Heart left ventricle (tissue), 16 donors: ENCODE measurements around the gene PTPRE. TPM values are rescaled to one million over a fixed set of nuclear protein-coding genes. Genes with fewer than 3 reads are reported as not detected.

ENCODE experiments used
- ATAC-seq, 4 donors: fragments of 200-7000 bp; cut with Tn5 transposase; one replicate each; pipeline ENCODE4 v1.9.1; 2020 to 2022; ENCODE audit warnings: moderate library complexity in 4 of 4, mild to moderate bottlenecking in 3 of 4, moderate number of reproducible peaks in 1 of 4
- DNase-seq, 5 donors: peaks; one replicate each; pipeline ENCODE4 v3.0.0-alpha.2; 2020
- H3K27ac ChIP-seq, 12 donors: fragments of 200-600 bp; sonication (generic) in 4 of 12; one replicate each; pipeline versions ENCODE4 v1.5.0 to v1.8.0; 2016 to 2022; ENCODE audit warnings: mild to moderate bottlenecking in 2 of 12
- H3K27me3 ChIP-seq, 9 donors: fragments of 200-600 bp; sonication (generic) in 2 of 9; one replicate each; pipeline versions ENCODE4 v1.5.1 to v1.8.0; 2016 to 2022; ENCODE audit warnings: mild to moderate bottlenecking in 3 of 9
- H3K36me3 ChIP-seq, 9 donors: fragments of 200-600 bp; sonication (generic) in 2 of 9; one replicate each; pipeline versions ENCODE4 v1.5.0 to v1.8.0; 2018 to 2022; ENCODE audit warnings: mild to moderate bottlenecking in 2 of 9
- H3K4me1 ChIP-seq, 12 donors: fragments of 200-600 bp; sonication (generic) in 4 of 12; one replicate each; pipeline versions ENCODE4 v1.5.0 to v1.8.0; 2016 to 2022; ENCODE audit warnings: mild to moderate bottlenecking in 3 of 12
- H3K4me3 ChIP-seq, 12 donors: fragments of 200-600 bp; sonication (generic) in 4 of 12; one replicate each; pipeline versions ENCODE4 v1.5.0 to v1.8.0; 2017 to 2022; ENCODE audit warnings: mild to moderate bottlenecking in 9 of 12, moderate library complexity in 4 of 12
- H3K9me3 ChIP-seq, 12 donors: fragments of 200-600 bp; sonication (generic) in 4 of 12; one replicate each; pipeline versions ENCODE4 v1.5.0 to v1.8.0; 2016 to 2022; ENCODE audit warnings: mild to moderate bottlenecking in 1 of 12
- POLR2A ChIP-seq, 2 donors: fragments of 450-650 bp; IDR thresholded peaks; one replicate each; pipeline ENCODE4 v1.6.1; 2017; ENCODE audit warnings: antibody characterized with exemption in 2 of 2, mild to moderate bottlenecking in 2 of 2, moderate library complexity in 2 of 2
- WGBS, 4 donors: extraction: QIAGEN DNeasy Blood & Tissue Kit in 2 of 4; methylation state at CpG; one replicate each; pipeline versions ENCODE4 v1.1.5 to v1.1.7; 2013 to 2018; 5-methylcytosine and 5-hydroxymethylcytosine counted together
- intact Hi-C, 10 donors: fragments of 100-400 bp; cut with DNase I; formaldehyde crosslinking; loops; one replicate each; pipeline versions ENCODE4 v1.11.1 to v1.14.2; 2022
- polyA plus RNA-seq, 2 donors: library from polyadenylated mRNA; stranded (reverse); fragments of 200-250 nt; gene quantifications; one replicate each; pipeline ENCODE4 v1.2.3, GENCODE V29; 2013
- total RNA-seq, 9 donors: library from RNA; depleted of rRNA in 2 of 9; stranded (reverse); fragments of >200 nt in 2 of 9; fragmentation: NEBNext Ultra II Directional in 3 of 9; extraction: Animal tissue kit (Norgen Biotek cat#: 25700) in 3 of 9; gene quantifications; one replicate each; pipeline versions ENCODE4 v1.1.0 to v1.2.4, GENCODE V29; 2016 to 2023
- TF ChIP-seq, protein P1 (sequence below), 12 donors: fragments of 200-600 bp; sonication (generic) in 4 of 12; IDR thresholded peaks; one replicate each; pipeline versions ENCODE4 v1.5.0 to v1.8.0; 2018 to 2022; ENCODE audit warnings: antibody characterized with exemption in 12 of 12, mild to moderate bottlenecking in 5 of 12
- donor health status: ischemic (EF 13 %, LVEDD 7.1; RV severe dilation, severe dysfunction).
- donor health status: healthy with polysubstance abuse.
- donor health status: DM: no; HTN: yes; CAD: no.
- donor health status: DM: no; HTN: no; CAD: no.
- donor health status: ischemic (EF 25% LVEDD 6.9; RV normal size, moderate dysfunction).
- donor health status: ischemic (EF 25% LVEDD 5.7; RV mildly dilated, moderate dysfunction).
- donor health status: healthy.
- donor health status: DM: yes; HTN: yes; CAD: no.
- donor health status: ischemic (EF 35%, LVEDD 5.7; RV mildly dilated, moderate dysfunction).
- donor health status: nonischemic (EF 11% LVEDD 7.7; RV severe dilation, severe dysfunction).
- donor health status: DM: yes; HTN: yes; CAD: no.
- donor health status: PGD.
- donor health status: ischemic (EF 29% LVEDD 5.4; RV normal size, mild dysfunction).
- donor health status: nonischemic (EF 23%, LVEDD 6.1; RV moderate dilation, normal function).

The PTPRE gene
- total and polyA plus RNA-seq, 11 donors = 6.9 to 55.0 (median 24.1) TPM

GRCh38 chr10:127890216-127890615 is 16.7 kb upstream of the PTPRE start:
- Histone ChIP-seq H3K36me3 (no peaks in the 10 kb centered on the region), H3K9me3 (no peaks in the 10 kb centered on the region), H3K4me3 (no peak overlapping the region), H3K27ac (peak overlapping the region in 1 of 12 donors; percentile 74), H3K27me3 (no peaks in the 10 kb centered on the region), H3K4me1 (peaks cover 0 to 44% (median 4%) of the 10 kb centered on the region in 12 donors)
- TF ChIP-seq, protein P1, sequence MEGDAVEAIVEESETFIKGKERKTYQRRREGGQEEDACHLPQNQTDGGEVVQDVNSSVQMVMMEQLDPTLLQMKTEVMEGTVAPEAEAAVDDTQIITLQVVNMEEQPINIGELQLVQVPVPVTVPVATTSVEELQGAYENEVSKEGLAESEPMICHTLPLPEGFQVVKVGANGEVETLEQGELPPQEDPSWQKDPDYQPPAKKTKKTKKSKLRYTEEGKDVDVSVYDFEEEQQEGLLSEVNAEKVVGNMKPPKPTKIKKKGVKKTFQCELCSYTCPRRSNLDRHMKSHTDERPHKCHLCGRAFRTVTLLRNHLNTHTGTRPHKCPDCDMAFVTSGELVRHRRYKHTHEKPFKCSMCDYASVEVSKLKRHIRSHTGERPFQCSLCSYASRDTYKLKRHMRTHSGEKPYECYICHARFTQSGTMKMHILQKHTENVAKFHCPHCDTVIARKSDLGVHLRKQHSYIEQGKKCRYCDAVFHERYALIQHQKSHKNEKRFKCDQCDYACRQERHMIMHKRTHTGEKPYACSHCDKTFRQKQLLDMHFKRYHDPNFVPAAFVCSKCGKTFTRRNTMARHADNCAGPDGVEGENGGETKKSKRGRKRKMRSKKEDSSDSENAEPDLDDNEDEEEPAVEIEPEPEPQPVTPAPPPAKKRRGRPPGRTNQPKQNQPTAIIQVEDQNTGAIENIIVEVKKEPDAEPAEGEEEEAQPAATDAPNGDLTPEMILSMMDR (IDR thresholded peaks at IDR 0.05) = no peak
- TF ChIP-seq POLR2A (IDR thresholded peaks at IDR 0.05) = no peak
- intact Hi-C loops = no loop called here
- no peak for DNase-seq
- WGBS, 4 donors = 61 to 77% (median 68%) methylated on average over 3 of the region's 3 CpGs
- ATAC-seq = no peak

DNA sequence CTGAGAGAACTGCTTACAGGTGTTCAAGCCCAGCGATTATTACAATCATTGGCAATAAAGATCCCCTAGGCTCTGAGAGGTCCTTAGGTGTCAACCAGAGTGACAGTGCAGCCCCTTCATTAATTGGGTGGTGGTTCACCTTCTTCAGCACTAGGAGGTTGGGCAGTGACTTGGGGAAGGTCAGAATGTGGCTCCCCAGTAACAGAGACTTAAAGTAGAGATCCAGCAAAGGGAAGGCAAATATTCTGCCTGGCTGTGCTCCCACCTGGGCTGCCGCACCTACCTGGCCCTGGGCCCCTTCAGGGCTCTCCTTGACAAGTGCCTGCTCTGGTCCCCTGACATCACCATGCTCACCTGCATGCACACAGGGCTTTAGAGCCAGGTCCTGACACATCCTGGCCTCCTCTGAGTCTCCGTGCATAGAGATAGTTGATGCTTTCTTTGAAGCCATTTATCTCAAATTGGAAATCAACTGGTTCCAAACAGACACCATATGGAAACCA is 16.0 kb upstream of the PTPRE start:
- H3K27ac ChIP-seq = no peak overlapping the region
- ATAC-seq = no peak
- H3K9me3 ChIP-seq = no peaks in the 10 kb centered on the region
- DNase-seq = no peak
- TF ChIP-seq POLR2A (IDR thresholded peaks at IDR 0.05) = no peak
- TF ChIP-seq, protein P1 (IDR thresholded peaks at IDR 0.05) = no peak
- no peaks in the 10 kb centered on the region for H3K36me3 ChIP-seq
- intact Hi-C loops = no loop called here
- H3K4me3 ChIP-seq = no peak overlapping the region
- peaks cover 0 to 48% (median 4%) of the 10 kb centered on the region in 12 donors for H3K4me1 ChIP-seq
- H3K27me3 ChIP-seq = no peaks in the 10 kb centered on the region
- WGBS, 4 donors = 75 to 91% (median 89%) methylated on average over 3 of the region's 3 CpGs

GRCh38 chr10:127892743-127893142 is 14.2 kb upstream of the PTPRE start, which contains the start of gene CLRN3:
CLRN3 (minus strand) TSS chr10:127892941; CDS start chr10:127892784, 157 bp downstream.
- Histone ChIP-seq H3K27ac (no peak within 1 kb of the TSS), H3K4me1 (peaks cover 0 to 35% (median 0%) of the 10 kb centered on the region in 12 donors), H3K4me3 (no peak within 1 kb of the TSS), H3K36me3 (no peaks in the 10 kb centered on the region), H3K27me3 (peaks cover 0 to 2% (median 0%) of the 10 kb centered on the region in 9 donors), H3K9me3 (peaks cover 0 to 5% (median 0%) of the 10 kb centered on the region in 12 donors)
- ATAC-seq (no peak), DNase-seq (no peak)
- intact Hi-C loops = no loop called here
- TF ChIP-seq POLR2A (IDR thresholded peaks at IDR 0.05) = no peak

DNA sequence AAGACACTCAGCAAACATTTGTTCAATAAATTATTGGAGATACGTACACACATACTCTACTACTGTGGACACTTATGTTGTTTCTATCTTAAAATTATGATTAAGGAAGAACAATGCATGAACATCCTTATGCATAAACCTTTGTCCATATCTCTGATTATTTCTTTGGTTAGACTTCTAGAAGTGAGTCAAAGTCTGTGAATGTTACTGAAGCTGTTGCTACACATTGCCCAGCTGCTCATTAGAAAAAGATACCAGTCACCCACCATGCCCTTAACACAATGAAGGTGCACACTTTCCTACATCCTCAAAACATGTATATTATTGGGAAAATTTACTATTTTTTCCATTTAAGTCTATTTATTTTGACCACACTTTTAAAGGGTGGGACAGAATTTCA is 12.8 kb upstream of the PTPRE start:
- 87 to 97% (median 90%) methylated on average over 1 of the region's 1 CpG for WGBS, 4 donors
- Histone ChIP-seq H3K9me3 (peaks cover 0 to 5% (median 0%) of the 10 kb centered on the region in 12 donors), H3K27ac (no peak overlapping the region), H3K36me3 (no peaks in the 10 kb centered on the region), H3K4me1 (peaks cover 0 to 21% (median 0%) of the 10 kb centered on the region in 12 donors), H3K4me3 (no peak overlapping the region), H3K27me3 (peaks cover 0 to 2% (median 0%) of the 10 kb centered on the region in 9 donors)
- ATAC-seq = no peak
- DNase-seq = no peak
- no peak for TF ChIP-seq POLR2A (IDR thresholded peaks at IDR 0.05)
- TF ChIP-seq, protein P1 (IDR thresholded peaks at IDR 0.05) = no peak
- intact Hi-C loops = no loop called here

GRCh38 chr10:127896590-127896989 is 10.3 kb upstream of the PTPRE start:
- ATAC-seq (no peak), DNase-seq (no peak)
- Histone ChIP-seq H3K9me3 (peaks cover 0 to 5% (median 0%) of the 10 kb centered on the region in 12 donors), H3K27me3 (peaks cover 0 to 2% (median 0%) of the 10 kb centered on the region in 9 donors), H3K36me3 (no peaks in the 10 kb centered on the region), H3K4me1 (peaks cover 0 to 17% (median 0%) of the 10 kb centered on the region in 12 donors), H3K4me3 (no peak overlapping the region), H3K27ac (no peak overlapping the region)
- TF ChIP-seq POLR2A (IDR thresholded peaks at IDR 0.05) = no peak
- TF ChIP-seq, protein P1 (IDR thresholded peaks at IDR 0.05) = no peak
- intact Hi-C loops = no loop called here
